ENCODE measurements around the gene CDKAL1. TPM values are rescaled to one million over a fixed set of nuclear protein-coding genes. Genes with fewer than 3 reads are reported as not detected.

CDKAL1 gene
- total RNA-seq, 2 donors from 2014 or later, result 12.1 to 19.0 TPM

GRCh38 chr6:21135484-21136013 is 601.3 kb downstream of the CDKAL1 start:
- intact Hi-C loops (cut with DNase I), result no loop called here
- DNase-seq (ENCODE audit: low spot score), result no peak

GRCh38 chr6:21137700-21138335 is 603.6 kb downstream of the CDKAL1 start:
- H3K27ac ChIP-seq, result no peak overlapping the region
- no peak overlapping the region for H3K4me3 ChIP-seq
- no peaks in the 10 kb centered on the region for H3K27me3 ChIP-seq (replicated peaks; ENCODE audit: insufficient read depth)
- intact Hi-C loops (cut with DNase I), result no loop called here
- TF ChIP-seq CTCF (IDR thresholded peaks at IDR 0.05), result no peak
- no peak for TF ChIP-seq POLR2A (IDR thresholded peaks at IDR 0.05)
- no peak for TF ChIP-seq POLR2AphosphoS5 (IDR thresholded peaks at IDR 0.05)
- H3K9me3 ChIP-seq, result no peaks in the 10 kb centered on the region
- no peak for DNase-seq (ENCODE audit: low spot score)
- WGBS, result 89% methylated on average over 2 of the region's 2 CpGs
- H3K4me1 ChIP-seq (replicated peaks), result no peaks in the 10 kb centered on the region
- no peaks in the 10 kb centered on the region for H3K36me3 ChIP-seq

More at GRCh38 chr6:21135484-21136013, 601.3 kb downstream of the CDKAL1 start:
- Histone ChIP-seq H3K4me3 (no peak overlapping the region), H3K36me3 (no peaks in the 10 kb centered on the region), H3K9me3 (no peaks in the 10 kb centered on the region), H3K27me3 (replicated peaks; ENCODE audit: insufficient read depth) (no peaks in the 10 kb centered on the region), H3K4me1 (replicated peaks) (no peaks in the 10 kb centered on the region), H3K27ac (no peak overlapping the region)
- TF ChIP-seq POLR2AphosphoS5 (IDR thresholded peaks at IDR 0.05), result no peak
- WGBS, result 98% methylated on average over 7 of the region's 7 CpGs

- no peaks in the 10 kb centered on the region for H3K4me1 ChIP-seq (replicated peaks)
- no peak overlapping the region for H3K27ac ChIP-seq
- no peaks in the 10 kb centered on the region for H3K36me3 ChIP-seq
- H3K27me3 ChIP-seq (replicated peaks; ENCODE audit: insufficient read depth), result no peaks in the 10 kb centered on the region
- intact Hi-C loops (cut with DNase I), result no loop called here
- no peak overlapping the region for H3K4me3 ChIP-seq
- no peak for DNase-seq (ENCODE audit: low spot score)
- 85% methylated on average over 8 of the region's 8 CpGs for WGBS
- no peak for TF ChIP-seq POLR2A (IDR thresholded peaks at IDR 0.05)
- TF ChIP-seq CTCF (IDR thresholded peaks at IDR 0.05), result no peak
- no peak for TF ChIP-seq POLR2AphosphoS5 (IDR thresholded peaks at IDR 0.05)
- H3K9me3 ChIP-seq, result no peaks in the 10 kb centered on the region
Measured at GRCh38 chr6:21138336-21139069, 604.2 kb downstream of the CDKAL1 start.

- no peaks in the 10 kb centered on the region for H3K9me3 ChIP-seq
- H3K36me3 ChIP-seq, result no peaks in the 10 kb centered on the region
- no peak for TF ChIP-seq POLR2A (IDR thresholded peaks at IDR 0.05)
- TF ChIP-seq CTCF (IDR thresholded peaks at IDR 0.05), result no peak
- no peak for TF ChIP-seq POLR2AphosphoS5 (IDR thresholded peaks at IDR 0.05)
- no peaks in the 10 kb centered on the region for H3K4me1 ChIP-seq (replicated peaks)
- H3K27ac ChIP-seq, result no peak overlapping the region
- intact Hi-C loops (cut with DNase I), result no loop called here
- H3K4me3 ChIP-seq, result no peak overlapping the region
- WGBS, result 83% methylated on average over 6 of the region's 6 CpGs
- no peak for DNase-seq (ENCODE audit: low spot score)
- no peaks in the 10 kb centered on the region for H3K27me3 ChIP-seq (replicated peaks; ENCODE audit: insufficient read depth)
Measured at GRCh38 chr6:21140966-21141365, 606.7 kb downstream of the CDKAL1 start.

- TF ChIP-seq POLR2A (IDR thresholded peaks at IDR 0.05), result no peak
- TF ChIP-seq POLR2AphosphoS5 (IDR thresholded peaks at IDR 0.05), result no peak
- no peak for TF ChIP-seq CTCF (IDR thresholded peaks at IDR 0.05)
- Histone ChIP-seq H3K36me3 (no peaks in the 10 kb centered on the region), H3K9me3 (no peaks in the 10 kb centered on the region), H3K4me1 (replicated peaks) (no peaks in the 10 kb centered on the region), H3K27ac (no peak overlapping the region), H3K4me3 (no peak overlapping the region), H3K27me3 (replicated peaks; ENCODE audit: insufficient read depth) (no peaks in the 10 kb centered on the region)
- no peak for DNase-seq (ENCODE audit: low spot score)
- WGBS, result 91% methylated on average over 1 of the region's 1 CpG
- intact Hi-C loops (cut with DNase I), result no loop called here
Measured at GRCh38 chr6:21141616-21142303, 607.5 kb downstream of the CDKAL1 start.

Measured in prostate gland (tissue), 2 donors.